Measurements from ENCODE around the gene RASGRP3.

RASGRP3 gene

GRCh38 chr2:33476131-33476792, at the start of gene RASGRP3:
TSS of gene RASGRP3 (plus strand) at chr2:33476649. CDS start at chr2:33515137, 38,488 bp downstream.
- DNase-seq (ENCODE audit: low read depth): peak; percentile 94
- no peak for TF ChIP-seq CTCF (conservative IDR thresholded peaks at IDR 0.05; ENCODE audit: low read depth, low read length)
- H3K4me3 ChIP-seq (ENCODE audit: low read length): peak within 1 kb of the TSS; percentile 61

GRCh38 chr2:33426666-33427231, 49.7 kb upstream of the RASGRP3 start:
- DNase-seq (ENCODE audit: low read depth): peak; percentile 93
- H3K4me3 ChIP-seq (ENCODE audit: low read length): no peak overlapping the region
- TF ChIP-seq CTCF (conservative IDR thresholded peaks at IDR 0.05; ENCODE audit: low read depth, low read length): no peak

- no peak for DNase-seq (ENCODE audit: low read depth)
- H3K4me3 ChIP-seq (ENCODE audit: low read length): no peak overlapping the region
- no peak for TF ChIP-seq CTCF (conservative IDR thresholded peaks at IDR 0.05; ENCODE audit: low read depth, low read length)
These were observed 46.4 kb upstream of the RASGRP3 start for GRCh38 chr2:33430077-33430476.

- TF ChIP-seq CTCF (conservative IDR thresholded peaks at IDR 0.05; ENCODE audit: low read depth, low read length): no peak
- no peak overlapping the region for H3K4me3 ChIP-seq (ENCODE audit: low read length)
- no peak for DNase-seq (ENCODE audit: low read depth)
These were observed 45.6 kb upstream of the RASGRP3 start for GRCh38 chr2:33430856-33431255.

- no peak for TF ChIP-seq CTCF (conservative IDR thresholded peaks at IDR 0.05; ENCODE audit: low read depth, low read length)
- DNase-seq (ENCODE audit: low read depth): no peak
- no peak overlapping the region for H3K4me3 ChIP-seq (ENCODE audit: low read length)
These were observed 43.6 kb upstream of the RASGRP3 start for GRCh38 chr2:33432871-33433270.

GRCh38 chr2:33433279-33434235, 42.9 kb upstream of the RASGRP3 start:
- no peak overlapping the region for H3K4me3 ChIP-seq (ENCODE audit: low read length)
- no peak for DNase-seq (ENCODE audit: low read depth)
- no peak for TF ChIP-seq CTCF (conservative IDR thresholded peaks at IDR 0.05; ENCODE audit: low read depth, low read length)
